HG02973 (cell line): Measurements from ENCODE around the gene NUDT4B.
A peak's percentile ranks its signal among the peaks of the same experiment; 100 is the strongest.
"Not testable (repeated sequence)": the region's sequence is repeated elsewhere in the genome, so short reads cannot be mapped to it uniquely, and the experiment has no call there.

Experiments used
- ATAC-seq: cut with Tn5 transposase; IDR thresholded peaks from one replicate; pipeline ENCODE4 v1.9.1; 2021; ENCODE audit warnings: moderate library complexity; ENCODE audit not compliant: unreplicated experiment

NUDT4B gene

GRCh38 chr1:148735538-148735937, 13.0 kb upstream of the NUDT4B start:
- peak; percentile 44 for ATAC-seq

GRCh38 chr1:148738667-148739066, 9.9 kb upstream of the NUDT4B start:
- ATAC-seq: not testable (repeated sequence)

- ATAC-seq: not testable (repeated sequence)
Measured at GRCh38 chr1:148743200-148743599, 5.4 kb upstream of the NUDT4B start.

GRCh38 chr1:148743726-148744720, 4.6 kb upstream of the NUDT4B start:
- ATAC-seq: not testable (repeated sequence)

- ATAC-seq: peak; percentile 81
Measured at GRCh38 chr1:148749335-148749681, 734 bp downstream of the NUDT4B start.

DNA sequence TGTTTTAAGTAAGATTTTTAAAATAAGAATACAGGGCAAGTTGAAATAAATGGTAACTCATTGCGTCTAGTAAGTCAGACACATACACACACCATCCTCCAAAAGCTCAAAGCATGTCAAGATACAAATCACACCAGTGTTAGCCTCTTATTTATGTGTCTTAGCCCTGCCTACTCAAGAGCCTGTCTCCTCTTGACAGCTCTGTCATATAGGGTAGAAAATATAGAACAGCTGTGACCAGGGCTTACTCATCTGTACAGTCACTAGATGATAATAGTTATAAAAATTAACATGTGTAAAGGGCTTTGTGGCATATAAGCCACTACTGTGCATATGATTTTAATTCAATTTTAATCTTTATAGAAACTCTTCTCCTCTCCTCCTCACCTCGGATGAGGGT, 7.7 kb downstream of the NUDT4B start:
- ATAC-seq: not testable (repeated sequence)

GRCh38 chr1:148757446-148757845, 8.9 kb downstream of the NUDT4B start:
- ATAC-seq: not testable (repeated sequence)

GRCh38 chr1:148758412-148758811, 9.8 kb downstream of the NUDT4B start:
- ATAC-seq: peak; percentile 88

DNA sequence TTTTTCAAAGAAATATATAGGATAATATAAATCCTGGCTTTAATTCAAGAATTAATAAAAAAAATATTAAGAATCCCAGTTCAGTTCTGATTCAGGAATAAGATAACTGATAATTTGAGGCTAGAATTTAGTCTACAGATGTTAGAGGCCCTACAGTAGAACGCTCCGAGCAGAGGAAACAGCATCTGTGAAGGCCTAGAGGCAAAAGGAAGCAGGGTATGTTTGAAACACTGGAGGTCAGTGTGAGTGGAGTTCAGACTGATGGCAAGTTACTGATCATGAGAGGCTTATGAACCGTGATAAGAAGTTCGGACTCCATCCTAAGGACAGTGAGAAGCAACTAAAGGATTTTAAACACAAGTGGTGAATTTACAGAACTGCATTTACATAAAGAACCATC, 10.4 kb downstream of the NUDT4B start:
- not testable (repeated sequence) for ATAC-seq

- ATAC-seq: not testable (repeated sequence)
Measured at GRCh38 chr1:148759749-148760148, 11.2 kb downstream of the NUDT4B start.

DNA sequence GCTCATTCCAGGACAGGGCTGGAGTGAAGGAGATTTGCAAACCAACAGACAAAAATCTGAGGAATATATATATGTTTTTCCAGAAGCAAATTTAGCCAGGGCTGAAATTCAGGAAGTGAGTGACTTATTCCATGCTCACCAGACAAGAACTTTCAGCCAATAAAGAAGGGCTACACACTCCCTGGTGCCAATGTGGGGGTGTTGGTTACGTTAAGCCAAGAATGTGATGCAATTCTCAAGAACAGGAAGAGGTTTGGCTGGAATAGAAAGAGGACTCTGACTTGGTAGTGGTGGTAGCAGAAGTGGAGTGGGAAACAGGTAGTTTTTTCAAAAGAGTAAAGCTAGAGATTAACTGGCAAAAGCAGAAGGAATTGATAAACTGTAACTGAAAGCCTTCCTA, 11.6 kb downstream of the NUDT4B start:
- ATAC-seq: not testable (repeated sequence)

DNA sequence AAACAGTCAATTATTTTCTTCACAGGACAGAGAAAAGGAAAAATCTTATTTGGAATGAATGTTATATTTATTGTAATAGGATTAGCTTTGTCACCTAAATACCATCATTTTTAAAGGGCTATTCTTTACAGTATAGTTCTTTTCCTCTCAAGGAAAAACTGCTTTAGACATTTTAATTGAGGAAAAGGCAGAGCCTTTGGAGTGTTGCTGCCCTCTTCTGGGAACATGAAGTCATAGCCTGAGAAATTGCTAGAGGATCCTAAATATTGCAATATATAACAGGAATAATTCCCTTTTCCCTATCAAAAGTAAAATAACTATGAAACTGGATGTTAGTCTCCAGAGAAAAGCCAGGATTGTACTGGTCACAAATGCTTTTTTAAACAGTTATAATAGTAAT, 12.8 kb downstream of the NUDT4B start:
- ATAC-seq: not testable (repeated sequence)

DNA sequence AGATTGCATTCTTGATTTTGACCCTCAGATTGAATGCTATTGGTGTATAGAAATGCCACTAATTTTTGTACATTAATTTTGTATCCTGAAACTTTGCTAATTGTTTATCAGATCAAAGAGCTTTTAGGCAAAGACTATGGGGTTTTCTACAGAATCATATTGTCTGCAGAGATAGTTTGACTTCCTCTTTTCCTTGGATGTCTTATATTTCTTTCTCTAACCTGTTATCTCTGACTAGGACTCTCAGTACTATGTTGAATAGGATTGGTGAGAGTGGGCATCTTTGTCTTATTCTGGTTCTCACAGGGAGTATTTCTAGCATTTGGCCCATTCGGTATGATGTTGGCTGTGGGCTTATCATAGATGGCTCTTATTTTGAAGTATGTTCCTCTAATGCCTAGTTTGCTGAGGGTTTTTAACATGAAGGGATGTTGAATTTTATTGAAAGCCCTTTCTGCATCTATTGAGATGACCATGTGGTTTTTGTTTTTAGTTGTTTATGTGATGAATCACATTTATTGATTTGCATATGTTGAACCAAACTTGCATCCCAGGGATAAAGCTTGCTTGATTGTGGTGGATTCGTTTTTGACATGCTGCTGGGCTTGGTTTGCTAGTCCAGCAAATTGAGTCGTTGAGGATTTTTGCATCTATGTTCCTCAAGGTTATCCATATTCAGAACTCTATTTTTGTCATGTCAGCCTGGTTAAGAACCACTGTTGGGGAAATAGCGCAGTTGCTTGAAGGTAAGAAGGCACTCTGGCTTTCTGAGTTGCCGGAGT, 16.9 kb downstream of the NUDT4B start:
- not testable (repeated sequence) for ATAC-seq

- not testable (repeated sequence) for ATAC-seq
Measured at GRCh38 chr1:148768541-148768940, 20.0 kb downstream of the NUDT4B start.

DNA sequence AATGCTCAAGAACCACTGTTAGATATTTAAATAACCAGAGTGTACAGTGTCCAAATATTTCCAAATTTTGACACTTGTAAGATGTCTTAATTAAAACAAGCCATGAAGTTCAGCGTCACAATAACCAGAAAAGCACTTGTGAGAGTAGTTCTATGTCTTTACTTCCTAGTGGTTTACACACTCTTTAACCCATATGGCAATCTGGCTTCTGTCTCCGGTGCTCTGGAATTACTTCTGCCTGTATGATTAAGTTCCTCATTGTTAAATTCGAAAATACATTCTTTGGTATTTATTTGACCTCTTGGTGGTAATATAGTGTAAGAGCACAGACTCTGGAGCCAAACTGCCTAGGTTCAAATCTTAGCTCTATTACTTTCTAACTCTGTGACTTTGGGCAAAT, 20.9 kb downstream of the NUDT4B start:
- not testable (repeated sequence) for ATAC-seq

DNA sequence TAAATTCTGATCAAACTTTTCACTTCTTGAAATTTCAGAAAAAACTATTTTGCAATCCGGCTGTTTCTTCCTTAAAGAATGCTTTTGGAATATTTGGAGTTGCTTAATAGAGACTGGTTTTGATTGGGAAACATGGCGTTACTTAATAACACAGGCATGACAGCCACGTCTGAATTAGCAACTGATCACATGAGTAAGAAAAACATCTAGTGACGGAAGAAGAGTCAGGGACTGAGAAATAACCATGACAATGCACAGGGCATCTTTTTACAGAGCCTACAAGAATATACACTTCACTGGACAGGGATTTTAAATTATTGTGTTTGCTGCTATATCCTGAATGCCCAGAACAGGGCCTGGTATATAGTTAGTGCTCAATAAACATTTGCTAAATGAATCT, 25.1 kb downstream of the NUDT4B start:
- ATAC-seq: not testable (repeated sequence)

- ATAC-seq: not testable (repeated sequence)
Measured at GRCh38 chr1:148774102-148774501, 25.5 kb downstream of the NUDT4B start.

GRCh38 chr1:148775263-148775662, 26.7 kb downstream of the NUDT4B start:
- not testable (repeated sequence) for ATAC-seq

GRCh38 chr1:148777649-148778048, 29.1 kb downstream of the NUDT4B start:
- not testable (repeated sequence) for ATAC-seq

- ATAC-seq: not testable (repeated sequence)
Measured at GRCh38 chr1:148780404-148780803, 31.8 kb downstream of the NUDT4B start.

DNA sequence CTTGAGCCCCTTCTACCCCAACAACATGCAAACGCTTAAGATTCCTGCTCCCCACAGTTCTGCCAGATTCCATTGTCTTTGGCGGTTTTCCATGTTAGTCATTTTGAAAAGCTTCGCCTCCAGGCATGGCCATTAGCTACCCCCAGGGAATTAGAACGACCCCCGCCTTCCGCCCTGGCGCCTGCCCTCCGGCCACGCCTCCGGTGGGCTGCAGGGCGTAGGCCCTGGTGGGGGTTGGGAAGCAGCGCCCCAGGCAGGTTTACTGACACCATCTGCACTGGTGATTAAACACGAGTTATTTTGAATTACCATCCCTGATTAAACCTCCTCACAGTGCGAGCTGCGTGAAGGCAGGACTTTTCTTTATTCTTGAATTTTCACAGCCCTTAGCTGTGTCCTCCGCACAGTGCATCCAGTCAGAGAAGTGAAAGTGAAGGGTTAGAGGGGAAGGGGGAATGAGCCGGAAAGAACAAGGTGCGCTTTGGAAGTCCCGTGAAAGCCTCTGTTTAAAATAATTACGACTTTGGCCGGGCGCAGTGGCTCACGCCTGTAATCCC, 43.0 kb downstream of the NUDT4B start:
- ATAC-seq: not testable (repeated sequence)
